Neural cell (in vitro differentiated cells): ENCODE data around the gene SLC43A1. TPM values are rescaled to one million over a fixed set of nuclear protein-coding genes. Genes with fewer than 3 reads are reported as not detected.

Source experiments
- H2AFZ ChIP-seq: fragments of 200-600, 300-800 bp; sonication (generic), shearing (Covaris generic); 2 replicates; pipeline ENCODE4 v1.6.0; 2014; ENCODE audit warnings: low read depth, mild to moderate bottlenecking, antibody characterized with exemption, low read length, moderate library complexity
- H3F3A ChIP-seq: fragments of 200-600 bp; shearing (Covaris generic); 2 replicates; pipeline ENCODE4 v1.6.1; 2016; ENCODE audit warnings: mild to moderate bottlenecking, moderate library complexity, mixed read lengths, antibody characterized with exemption, low read length; ENCODE audit not compliant: insufficient read depth, poor library complexity, severe bottlenecking
- H3K27ac ChIP-seq: fragments of 200-600, 300-800 bp; sonication (generic), shearing (Covaris generic); 2 replicates; pipeline ENCODE4 v1.5.1; 2014; ENCODE audit warnings: mild to moderate bottlenecking, low read length, moderate library complexity
- H3K27me3 ChIP-seq: fragments of 300-800, 200-600 bp; sonication (generic), shearing (Covaris generic); 2 replicates; pipeline ENCODE4 v1.6.0; 2014; ENCODE audit warnings: mild to moderate bottlenecking, low read depth, low read length, moderate library complexity; ENCODE audit not compliant: insufficient read depth
- H3K36me3 ChIP-seq: fragments of 300-800, 200-600 bp; sonication (generic), shearing (Covaris generic); 2 replicates; pipeline ENCODE4 v1.5.1; 2014; ENCODE audit warnings: mild to moderate bottlenecking, antibody characterized with exemption, low read length, moderate library complexity; ENCODE audit not compliant: insufficient read depth
- H3K4me2 ChIP-seq: fragments of 300-800, 200-600 bp; sonication (generic), shearing (Covaris generic); 2 replicates; pipeline ENCODE4 v1.6.0; 2014; ENCODE audit warnings: mild to moderate bottlenecking, low read length
- H3K4me3 ChIP-seq: fragments of 300-800, 200-600 bp; sonication (generic), shearing (Covaris generic); 2 replicates; pipeline ENCODE4 v1.5.1; 2014; ENCODE audit warnings: mild to moderate bottlenecking, low read length, moderate library complexity
- H3K79me2 ChIP-seq: fragments of 200-600 bp; shearing (Covaris generic); replicated peaks from 2 replicates; pipeline ENCODE4 v1.6.0; 2014; ENCODE audit warnings: mild to moderate bottlenecking, low read length, moderate library complexity; ENCODE audit not compliant: insufficient read depth
- H3K9ac ChIP-seq: fragments of 300-800, 200-600 bp; sonication (generic), shearing (Covaris generic); 2 replicates; pipeline ENCODE4 v1.6.1; 2016; ENCODE audit warnings: mild to moderate bottlenecking, low read length, mixed read lengths
- H3K9me2 ChIP-seq: fragments of 200-600 bp; shearing (Covaris generic); 2 replicates; pipeline ENCODE4 v1.6.1; 2016; ENCODE audit warnings: mild to moderate bottlenecking, low read length, mixed read lengths; ENCODE audit not compliant: insufficient read depth
- H3K9me3 ChIP-seq: fragments of 200-600, 300-800 bp; sonication (generic), shearing (Covaris generic); 2 replicates; pipeline ENCODE4 v1.6.1; 2016; ENCODE audit warnings: mild to moderate bottlenecking, mixed run types, low read length, moderate library complexity, mixed read lengths
- H4K20me1 ChIP-seq: fragments of 200-600 bp; shearing (Covaris generic); 2 replicates; pipeline ENCODE4 v1.6.1; 2016; ENCODE audit warnings: mild to moderate bottlenecking, mixed run types; ENCODE audit not compliant: insufficient read depth
- CTCF ChIP-seq: fragments of 450-650 bp; IDR thresholded peaks from 2 replicates; pipeline ENCODE4 v1.5.1; 2014; ENCODE audit warnings: antibody characterized with exemption, mild to moderate bottlenecking, moderate library complexity; ENCODE audit not compliant: poor library complexity, severe bottlenecking
- EP300 ChIP-seq: fragments of 450-650 bp; conservative IDR thresholded peaks from 2 replicates; pipeline ENCODE4 v1.6.1; 2014; ENCODE audit warnings: antibody characterized with exemption, mild to moderate bottlenecking, moderate library complexity; ENCODE audit not compliant: poor library complexity, severe bottlenecking
- EZH2 ChIP-seq: fragments of 200-600, 300-800 bp; shearing (Covaris generic), sonication (generic); IDR thresholded peaks from 2 replicates; pipeline ENCODE4 v1.6.1; 2014; ENCODE audit warnings: antibody characterized with exemption, low read length, borderline replicate concordance, mild to moderate bottlenecking; ENCODE audit not compliant: insufficient read depth, poor library complexity, severe bottlenecking
- MXI1 ChIP-seq: fragments of 450-650 bp; conservative IDR thresholded peaks from 2 replicates; pipeline ENCODE4 v1.6.1; 2014; ENCODE audit warnings: antibody characterized with exemption, mild to moderate bottlenecking; ENCODE audit not compliant: poor library complexity, severe bottlenecking
- POLR2AphosphoS5 ChIP-seq: IDR thresholded peaks from 2 replicates; pipeline ENCODE4 v1.6.1; 2012
- RAD21 ChIP-seq: fragments of 450-650 bp; conservative IDR thresholded peaks from 2 replicates; pipeline ENCODE4 v1.6.1; 2014; ENCODE audit warnings: antibody characterized with exemption, mild to moderate bottlenecking, moderate library complexity
- SMC3 ChIP-seq: fragments of 450-650 bp; conservative IDR thresholded peaks from 2 replicates; pipeline ENCODE4 v1.6.1; 2014; ENCODE audit warnings: antibody characterized with exemption, mild to moderate bottlenecking, moderate library complexity; ENCODE audit not compliant: poor library complexity
- TAF1 ChIP-seq: IDR thresholded peaks from 2 replicates; pipeline ENCODE4 v1.6.1; 2012; ENCODE audit warnings: low read depth
- polyA plus RNA-seq: library from polyadenylated mRNA; depleted of rRNA; stranded (reverse); fragments of >200 nt; gene quantifications from 2 replicates; pipeline ENCODE4 v1.2.3, GENCODE V29; 2014
- TF ChIP-seq, protein P1 (sequence below): IDR thresholded peaks from 2 replicates; pipeline ENCODE4 v1.6.1; 2012; ENCODE audit warnings: borderline replicate concordance

SLC43A1 gene
- polyA plus RNA-seq, 1 donor from 2014 or later: 3.3 TPM

- Histone ChIP-seq H3K9ac (no peak overlapping the region), H2AFZ (no peak overlapping the region), H3K9me2 (no peaks in the 10 kb centered on the region), H3K27me3 (no peaks in the 10 kb centered on the region), H3K79me2 (no peaks in the 10 kb centered on the region), H3K4me2 (no peak overlapping the region), H3F3A (no peaks in the 10 kb centered on the region), H3K9me3 (no peaks in the 10 kb centered on the region), H4K20me1 (no peaks in the 10 kb centered on the region), H3K27ac (no peak overlapping the region), H3K36me3 (no peaks in the 10 kb centered on the region), H3K4me3 (no peak overlapping the region)
- TF ChIP-seq EP300: no peak
- no peak for TF ChIP-seq EZH2
- no peak for TF ChIP-seq POLR2AphosphoS5
- no peak for TF ChIP-seq TAF1
- no peak for TF ChIP-seq SMC3
- TF ChIP-seq CTCF: no peak
- no peak for TF ChIP-seq RAD21
- no peak for TF ChIP-seq MXI1
- TF ChIP-seq, protein P1, sequence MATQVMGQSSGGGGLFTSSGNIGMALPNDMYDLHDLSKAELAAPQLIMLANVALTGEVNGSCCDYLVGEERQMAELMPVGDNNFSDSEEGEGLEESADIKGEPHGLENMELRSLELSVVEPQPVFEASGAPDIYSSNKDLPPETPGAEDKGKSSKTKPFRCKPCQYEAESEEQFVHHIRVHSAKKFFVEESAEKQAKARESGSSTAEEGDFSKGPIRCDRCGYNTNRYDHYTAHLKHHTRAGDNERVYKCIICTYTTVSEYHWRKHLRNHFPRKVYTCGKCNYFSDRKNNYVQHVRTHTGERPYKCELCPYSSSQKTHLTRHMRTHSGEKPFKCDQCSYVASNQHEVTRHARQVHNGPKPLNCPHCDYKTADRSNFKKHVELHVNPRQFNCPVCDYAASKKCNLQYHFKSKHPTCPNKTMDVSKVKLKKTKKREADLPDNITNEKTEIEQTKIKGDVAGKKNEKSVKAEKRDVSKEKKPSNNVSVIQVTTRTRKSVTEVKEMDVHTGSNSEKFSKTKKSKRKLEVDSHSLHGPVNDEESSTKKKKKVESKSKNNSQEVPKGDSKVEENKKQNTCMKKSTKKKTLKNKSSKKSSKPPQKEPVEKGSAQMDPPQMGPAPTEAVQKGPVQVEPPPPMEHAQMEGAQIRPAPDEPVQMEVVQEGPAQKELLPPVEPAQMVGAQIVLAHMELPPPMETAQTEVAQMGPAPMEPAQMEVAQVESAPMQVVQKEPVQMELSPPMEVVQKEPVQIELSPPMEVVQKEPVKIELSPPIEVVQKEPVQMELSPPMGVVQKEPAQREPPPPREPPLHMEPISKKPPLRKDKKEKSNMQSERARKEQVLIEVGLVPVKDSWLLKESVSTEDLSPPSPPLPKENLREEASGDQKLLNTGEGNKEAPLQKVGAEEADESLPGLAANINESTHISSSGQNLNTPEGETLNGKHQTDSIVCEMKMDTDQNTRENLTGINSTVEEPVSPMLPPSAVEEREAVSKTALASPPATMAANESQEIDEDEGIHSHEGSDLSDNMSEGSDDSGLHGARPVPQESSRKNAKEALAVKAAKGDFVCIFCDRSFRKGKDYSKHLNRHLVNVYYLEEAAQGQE: no peak
Observed at GRCh38 chr11:57543593-57543992, 28.1 kb upstream of the SLC43A1 start.

DNA sequence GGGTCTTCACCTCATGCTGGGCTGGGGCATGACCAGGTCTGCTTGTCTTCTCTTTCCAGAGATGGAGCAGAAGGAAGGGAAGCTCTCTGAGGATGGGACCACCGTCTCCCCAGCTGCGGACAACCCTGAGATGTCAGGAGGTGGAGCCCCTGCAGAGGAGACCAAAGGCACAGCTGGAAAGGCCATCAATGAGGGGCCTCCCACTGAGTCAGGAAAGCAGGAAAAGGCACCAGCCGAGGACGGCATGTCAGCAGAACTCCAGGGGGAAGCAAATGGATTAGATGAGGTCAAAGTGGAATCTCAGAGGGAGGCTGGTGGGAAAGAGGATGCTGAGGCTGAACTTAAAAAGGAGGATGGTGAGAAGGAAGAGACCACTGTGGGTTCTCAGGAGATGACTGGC lies 27.1 kb upstream of the SLC43A1 start:
- no peak overlapping the region for H2AFZ ChIP-seq

More for the DNA sequence above, 27.1 kb upstream of the SLC43A1 start:
- TF ChIP-seq, protein P1: no peak
- TF ChIP-seq RAD21 (no peak), TAF1 (no peak), MXI1 (no peak), EP300 (no peak), CTCF (no peak), POLR2AphosphoS5 (no peak), SMC3 (no peak), EZH2 (no peak)
- no peak overlapping the region for H3K27ac ChIP-seq
- no peak overlapping the region for H3K4me2 ChIP-seq
- H3K36me3 ChIP-seq: no peaks in the 10 kb centered on the region
- H3K9ac ChIP-seq: no peak overlapping the region
- H3K79me2 ChIP-seq: no peaks in the 10 kb centered on the region
- no peaks in the 10 kb centered on the region for H3K9me3 ChIP-seq
- no peaks in the 10 kb centered on the region for H3F3A ChIP-seq
- no peaks in the 10 kb centered on the region for H3K27me3 ChIP-seq
- H4K20me1 ChIP-seq: no peaks in the 10 kb centered on the region
- H3K4me3 ChIP-seq: no peak overlapping the region
- no peaks in the 10 kb centered on the region for H3K9me2 ChIP-seq
